Stimulated activated CD4-positive, alpha-beta T cell treated with anti-CD3 and anti-CD28 coated beads, Interleukin-12 subunit alpha, Interleukin-12 subunit beta, amount 100 ng/mL, for 48 hours (primary cell): ENCODE measurements around the gene MEF2A.
A peak's percentile ranks its signal among the peaks of the same experiment; 100 is the strongest.

Experiments used
- DNase-seq, 3 donors: peaks; one replicate each; pipeline ENCODE4 v3.0.0-alpha.2; 2020; ENCODE audit warnings: low read depth in 2 of 3, low spot score in 1 of 3

The MEF2A gene

DNA sequence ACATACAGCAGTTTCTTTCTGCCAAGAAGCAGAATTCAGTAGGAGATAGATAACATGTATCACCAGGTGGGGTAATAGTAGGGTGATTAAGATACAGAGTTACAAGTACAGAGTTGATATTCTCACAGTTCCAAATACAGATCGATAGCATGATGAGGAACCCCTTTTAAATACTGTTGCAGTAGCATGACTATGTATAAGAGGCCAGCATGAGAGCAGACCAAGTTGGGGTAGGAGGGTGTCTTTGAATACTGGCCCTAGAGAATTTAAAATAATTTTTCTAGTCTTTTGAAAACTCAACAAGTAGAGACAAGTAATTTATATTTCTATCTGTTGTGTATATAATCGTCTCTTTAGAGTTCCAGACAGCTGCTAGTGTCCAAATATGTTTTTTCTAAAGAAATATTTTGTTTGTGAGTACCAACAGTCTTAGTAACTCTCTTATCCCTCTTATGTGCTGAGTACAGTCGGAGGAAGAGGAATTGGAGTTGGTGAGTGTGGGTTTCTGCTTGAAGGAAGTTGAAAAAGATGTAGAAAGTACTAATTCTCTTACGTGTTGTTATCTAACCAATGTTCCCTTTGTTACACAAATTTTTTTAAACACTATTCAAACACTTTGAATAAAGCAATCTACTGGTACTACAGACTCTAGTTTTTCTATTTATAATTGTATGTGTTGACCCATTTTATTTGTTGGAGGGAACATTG, 137.3 kb downstream of the MEF2A start:
- DNase-seq, result no peak

DNA sequence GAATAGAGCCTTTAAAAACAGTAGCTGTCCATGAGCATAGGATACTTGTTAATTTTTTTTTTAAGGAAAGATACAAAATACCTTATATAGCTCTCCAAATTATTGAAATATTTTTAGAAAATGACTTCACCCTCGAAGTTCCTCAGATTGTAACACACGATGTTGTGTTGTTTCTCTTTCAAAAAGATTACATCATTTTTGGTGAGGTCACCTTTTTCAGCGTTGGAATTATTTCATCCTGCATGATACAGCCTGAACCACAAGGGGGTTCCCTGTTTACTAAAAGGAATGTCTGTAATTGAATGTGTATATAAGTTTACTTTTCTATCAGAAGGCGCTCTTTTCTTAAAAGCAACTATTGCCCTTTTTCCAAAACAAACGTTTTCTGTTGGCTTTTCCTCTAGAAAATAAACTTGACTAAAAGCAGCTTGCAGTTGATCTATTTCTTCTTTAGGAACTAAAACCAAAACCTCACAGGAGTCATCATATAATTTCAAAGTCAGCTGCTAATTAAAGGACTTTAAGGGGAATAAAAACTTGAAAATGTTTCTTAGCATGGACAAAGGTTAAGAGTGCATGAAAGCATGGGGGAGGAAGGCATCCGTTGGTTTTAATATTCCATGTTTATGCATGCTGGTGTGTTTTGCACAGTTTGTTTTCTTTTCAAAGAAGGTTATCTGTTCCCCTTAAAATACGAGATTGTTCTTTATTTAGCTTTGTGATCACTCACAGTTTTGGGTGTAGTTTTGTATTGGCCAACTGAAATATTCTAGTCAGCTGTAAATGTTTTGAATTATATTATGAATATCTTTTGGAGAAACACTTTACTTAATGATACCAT, 138.0 kb downstream of the MEF2A start:
- no peak for DNase-seq

DNA sequence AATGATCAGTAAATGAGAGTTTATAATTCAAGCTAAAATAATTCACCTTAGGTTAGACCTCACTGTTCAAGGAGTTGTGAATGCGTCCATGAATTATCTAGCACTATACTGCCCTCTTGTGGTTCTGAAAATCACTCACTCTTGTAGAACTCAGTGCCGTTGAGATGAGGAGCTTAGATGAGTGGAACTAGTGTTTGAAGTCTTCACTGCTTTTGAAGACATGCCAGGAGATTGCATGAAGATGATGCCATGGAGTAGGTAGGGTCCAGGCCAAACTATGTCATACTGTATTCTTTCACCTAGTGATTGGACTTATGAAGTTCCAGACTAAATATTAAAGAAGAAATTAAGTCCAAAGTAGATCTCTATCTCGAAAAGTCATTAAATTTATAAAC, 138.7 kb downstream of the MEF2A start:
- peak in 1 of 3 donors; percentile 65 for DNase-seq

DNA sequence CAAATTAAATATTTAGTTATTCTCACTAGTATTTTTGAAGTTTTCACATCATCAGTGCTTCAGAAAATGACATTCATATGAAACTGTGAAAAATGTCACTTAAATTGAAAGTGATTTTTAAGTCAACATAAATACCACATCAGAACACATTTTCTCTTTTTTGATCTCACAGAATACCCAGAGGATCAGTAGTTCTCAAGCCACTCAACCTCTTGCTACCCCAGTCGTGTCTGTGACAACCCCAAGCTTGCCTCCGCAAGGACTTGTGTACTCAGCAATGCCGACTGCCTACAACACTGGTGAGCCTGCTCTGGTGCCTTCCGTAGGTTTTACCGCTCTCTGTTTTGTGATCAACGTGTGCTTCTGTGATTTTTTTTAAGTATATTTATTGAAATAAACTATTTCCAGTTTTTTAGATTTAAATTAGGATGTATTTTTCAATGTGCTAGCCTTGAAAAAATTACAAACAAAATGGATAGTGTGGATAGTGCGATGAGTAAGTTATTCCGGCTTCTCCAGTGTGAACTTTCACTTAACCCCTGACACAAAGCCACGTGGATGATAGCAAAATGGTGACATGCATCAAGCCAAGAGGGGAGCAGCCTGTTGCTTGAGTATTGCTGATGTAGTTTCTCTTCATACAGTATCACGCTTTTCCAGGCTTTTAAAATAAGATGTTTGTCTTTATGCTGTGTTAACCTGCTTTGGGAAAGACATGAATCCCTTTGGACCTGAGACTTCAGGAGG, 140.9 kb downstream of the MEF2A start:
- peak in 2 of 3 donors; percentile 29 to 32 for DNase-seq

DNA sequence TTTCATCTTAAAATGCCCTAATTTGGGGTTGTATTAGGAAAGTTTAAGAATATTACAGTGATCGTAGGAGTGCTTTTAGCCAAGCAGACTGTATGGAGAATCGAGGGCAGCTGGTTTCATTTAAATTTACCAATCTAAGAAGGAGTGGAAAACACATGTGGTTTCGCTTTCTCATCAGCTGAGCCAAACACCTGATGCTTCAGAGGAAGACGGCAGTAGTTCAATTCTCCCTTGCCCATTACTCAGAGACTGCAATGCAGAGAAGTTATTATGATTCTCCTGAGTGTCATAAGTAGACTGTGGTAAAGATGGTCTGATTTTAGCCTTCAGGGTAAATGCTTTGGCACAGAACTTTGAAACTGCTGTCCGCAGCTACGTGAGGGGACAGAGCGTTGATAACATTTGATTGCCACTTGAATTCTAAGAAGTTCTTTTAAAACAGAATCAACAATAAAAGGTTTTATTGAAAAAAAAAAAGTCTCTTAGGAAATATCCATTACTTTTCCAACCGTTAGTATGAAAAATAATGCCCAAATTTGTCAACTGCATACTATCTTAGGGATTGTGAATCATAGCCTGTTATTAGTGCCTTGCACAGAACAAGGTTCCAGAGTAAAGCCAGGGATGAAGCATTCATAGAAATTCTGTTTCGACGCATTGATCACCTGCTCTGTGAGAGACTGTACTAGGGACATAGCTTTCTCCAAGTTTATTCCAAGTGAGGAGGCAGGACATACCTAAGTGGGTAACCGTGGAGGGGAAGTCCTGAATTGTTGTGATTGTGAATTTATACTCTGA, 141.9 kb downstream of the MEF2A start:
- peak in 1 of 3 donors; percentile 40 for DNase-seq

DNA sequence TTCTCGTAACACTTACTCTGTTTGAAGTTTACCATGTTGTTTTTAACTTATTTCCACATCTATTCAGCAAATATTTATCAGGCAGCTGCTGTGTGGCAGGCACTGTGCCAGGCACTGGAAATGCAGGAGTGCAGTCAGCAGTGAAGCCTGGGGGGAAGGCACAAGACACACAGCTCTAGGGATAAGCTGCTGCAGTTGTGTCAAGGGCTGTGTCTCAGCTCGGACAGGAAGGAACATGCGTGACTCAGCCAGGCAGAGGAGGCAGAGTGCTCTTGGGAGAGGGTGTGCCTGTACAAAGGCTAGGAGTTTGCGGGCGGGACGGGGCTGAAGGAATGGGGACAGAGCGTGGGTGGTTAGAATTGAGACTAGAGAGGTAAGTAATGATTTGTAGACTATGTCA, 142.8 kb downstream of the MEF2A start:
- no peak for DNase-seq

DNA sequence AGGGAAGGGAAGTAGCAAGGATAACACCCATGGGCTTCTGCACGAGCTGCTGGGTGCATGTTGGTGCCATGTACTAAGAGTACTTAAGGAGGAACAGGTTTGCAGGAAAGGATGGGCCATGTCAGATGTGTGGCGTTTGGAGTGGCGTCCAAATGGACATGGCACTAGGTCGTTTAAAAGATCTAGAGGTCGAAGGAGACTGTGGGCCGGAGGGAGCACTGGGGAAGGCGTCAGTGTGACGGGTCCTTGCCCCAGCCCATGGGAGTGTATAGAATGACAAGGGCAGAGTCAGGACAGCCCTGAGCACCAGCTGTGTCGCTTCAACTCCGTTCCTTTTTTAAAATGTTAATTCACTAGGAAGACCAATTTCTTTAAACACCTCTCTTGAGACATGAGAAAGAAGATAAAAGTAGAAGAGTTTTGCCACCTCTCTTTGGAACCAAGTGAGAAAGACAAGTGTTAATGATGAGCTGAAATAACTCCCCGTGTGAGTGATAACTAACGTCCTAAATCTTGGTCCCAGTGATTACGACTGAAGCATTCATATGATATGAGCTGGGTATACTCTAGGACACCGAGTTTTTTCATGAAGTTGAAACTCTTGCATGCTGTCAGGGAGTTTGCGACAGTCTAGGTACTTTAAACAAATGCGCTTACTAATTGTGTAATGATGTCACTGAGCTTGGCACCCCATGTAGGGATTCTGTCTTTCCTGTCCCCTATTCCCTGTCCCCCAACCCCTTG, 143.6 kb downstream of the MEF2A start:
- no peak for DNase-seq

DNA sequence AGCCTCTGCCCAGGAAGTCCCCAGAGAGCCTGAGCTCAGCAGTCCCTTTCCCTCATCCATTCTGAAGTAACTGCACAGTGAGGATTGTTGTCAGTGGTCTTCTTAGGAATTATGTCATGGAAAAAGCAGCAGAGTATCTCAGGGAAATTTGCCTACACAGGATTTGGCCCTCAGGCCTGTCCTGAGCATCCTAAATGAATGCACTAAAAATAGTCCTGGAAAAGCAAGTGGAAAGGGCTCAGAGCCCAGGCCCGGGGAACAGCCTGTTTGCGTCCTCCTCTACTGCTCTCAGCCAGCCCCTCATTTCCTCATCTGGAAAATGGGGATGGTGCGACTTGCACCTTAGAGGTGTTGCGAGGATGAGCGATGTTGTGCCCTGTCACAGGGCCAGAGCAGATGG, 145.8 kb downstream of the MEF2A start:
- no peak for DNase-seq

DNA sequence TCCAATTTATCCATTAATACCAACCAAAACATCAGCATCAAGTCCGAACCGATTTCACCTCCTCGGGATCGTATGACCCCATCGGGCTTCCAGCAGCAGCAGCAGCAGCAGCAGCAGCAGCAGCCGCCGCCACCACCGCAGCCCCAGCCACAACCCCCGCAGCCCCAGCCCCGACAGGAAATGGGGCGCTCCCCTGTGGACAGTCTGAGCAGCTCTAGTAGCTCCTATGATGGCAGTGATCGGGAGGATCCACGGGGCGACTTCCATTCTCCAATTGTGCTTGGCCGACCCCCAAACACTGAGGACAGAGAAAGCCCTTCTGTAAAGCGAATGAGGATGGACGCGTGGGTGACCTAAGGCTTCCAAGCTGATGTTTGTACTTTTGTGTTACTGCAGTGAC, 146.6 kb downstream of the MEF2A start:
- DNase-seq, result no peak

DNA sequence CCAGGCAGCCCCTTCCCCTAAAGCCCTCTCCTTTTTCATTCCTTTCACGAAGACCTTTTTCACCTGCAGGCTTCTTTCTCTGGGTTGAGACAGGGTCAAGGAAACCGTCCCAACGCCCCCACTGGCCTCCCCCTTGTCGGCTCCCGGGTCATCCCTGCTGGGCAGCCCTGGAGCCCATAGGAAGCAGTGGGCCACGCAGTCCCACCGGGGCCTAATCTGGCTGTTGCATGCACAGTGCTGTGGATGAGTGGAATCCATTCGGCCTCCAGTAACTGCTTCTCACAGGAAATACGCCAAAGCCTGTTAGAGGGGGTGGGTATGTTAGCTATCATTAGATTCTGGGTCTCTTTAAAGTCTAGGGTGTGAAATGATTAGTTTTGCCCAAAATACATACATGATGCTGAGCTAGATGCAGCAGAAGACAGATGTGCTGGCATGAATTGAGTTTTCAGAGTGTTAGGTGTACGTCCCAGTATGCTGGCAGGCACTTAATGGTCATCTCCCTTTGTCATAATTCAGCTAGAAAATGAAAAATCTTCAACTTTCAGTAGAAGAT, 150.8 kb downstream of the MEF2A start:
- DNase-seq, result no peak

DNA sequence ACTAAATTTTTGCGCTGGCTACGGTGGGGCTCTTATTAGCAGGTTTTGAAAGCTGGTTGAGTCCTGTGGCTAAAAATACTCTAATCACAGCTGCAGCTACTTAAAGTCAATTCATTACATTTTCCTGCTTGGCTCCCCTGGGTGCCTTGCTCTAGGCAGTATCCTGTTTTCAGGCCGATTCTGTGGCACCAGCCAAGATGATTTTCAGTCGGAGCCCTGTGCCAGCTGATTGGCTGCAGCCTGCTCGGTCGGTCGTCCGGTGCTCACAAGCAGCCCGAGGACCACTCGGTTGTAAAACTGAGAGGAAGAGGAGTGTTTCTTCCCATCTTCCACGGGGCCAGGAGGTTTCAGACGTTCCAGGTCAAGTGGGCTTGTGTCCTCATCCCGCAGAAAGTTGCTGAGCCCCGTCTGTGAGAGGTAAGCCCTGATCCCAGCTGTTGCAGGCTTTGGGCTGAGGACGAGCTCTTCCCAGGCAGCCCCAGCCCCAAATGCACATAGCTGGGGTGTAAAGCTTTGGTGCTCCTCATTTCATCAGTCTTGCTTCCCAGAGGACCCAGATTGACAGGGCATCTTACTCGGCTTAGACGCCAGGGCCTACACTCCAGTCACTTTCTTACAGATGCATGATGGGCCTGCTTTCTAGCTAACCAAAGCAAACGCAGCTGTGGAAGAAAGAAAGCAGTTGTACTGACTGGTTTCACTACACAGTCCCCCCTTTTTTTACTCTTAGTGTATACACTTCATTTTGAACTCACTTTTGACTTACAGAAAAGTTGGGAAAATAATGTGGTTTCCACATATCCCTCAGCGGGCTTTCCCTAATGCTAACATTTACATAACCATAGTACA, 151.6 kb downstream of the MEF2A start:
- no peak for DNase-seq

DNA sequence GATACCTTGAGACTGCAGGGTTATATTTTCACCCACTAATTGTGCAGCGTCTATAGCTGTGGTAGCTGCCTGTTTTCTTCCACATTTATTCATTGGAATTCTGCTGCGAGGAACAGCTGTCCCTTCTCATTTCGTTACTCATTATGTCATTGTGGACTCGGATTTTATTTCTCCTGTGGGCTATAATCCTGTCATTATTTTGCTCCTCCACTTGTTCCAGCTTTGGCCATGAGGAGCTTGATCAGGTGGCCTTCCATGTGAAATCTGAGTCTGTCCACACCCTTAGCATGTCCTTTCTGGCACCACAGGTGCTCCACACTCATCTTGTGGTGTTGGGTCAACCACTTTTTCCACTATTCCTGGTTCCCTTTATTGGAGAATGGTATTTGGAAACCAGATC, 152.6 kb downstream of the MEF2A start:
- DNase-seq, result no peak

DNA sequence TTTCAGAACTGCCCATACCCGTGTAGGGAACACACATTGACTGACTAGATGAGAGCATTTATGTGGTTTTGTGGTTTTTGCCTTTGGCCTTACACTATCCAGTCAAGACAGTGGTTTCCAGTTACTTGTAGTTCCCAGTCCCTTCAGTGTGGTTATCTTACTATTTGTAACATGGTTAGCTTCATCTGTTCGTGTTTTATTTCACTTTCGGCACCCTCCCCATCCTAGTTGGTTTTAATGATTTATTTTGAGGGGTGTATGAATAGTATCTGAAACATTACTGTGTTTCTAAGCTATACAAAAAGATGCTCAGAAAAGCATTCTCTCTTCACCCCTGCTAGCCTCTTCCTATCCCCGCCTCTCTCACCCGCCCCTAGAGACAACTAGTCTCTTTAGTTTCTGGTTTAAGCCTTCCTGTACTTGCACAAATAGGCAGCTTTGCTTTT, 153.3 kb downstream of the MEF2A start:
- DNase-seq, result no peak

DNA sequence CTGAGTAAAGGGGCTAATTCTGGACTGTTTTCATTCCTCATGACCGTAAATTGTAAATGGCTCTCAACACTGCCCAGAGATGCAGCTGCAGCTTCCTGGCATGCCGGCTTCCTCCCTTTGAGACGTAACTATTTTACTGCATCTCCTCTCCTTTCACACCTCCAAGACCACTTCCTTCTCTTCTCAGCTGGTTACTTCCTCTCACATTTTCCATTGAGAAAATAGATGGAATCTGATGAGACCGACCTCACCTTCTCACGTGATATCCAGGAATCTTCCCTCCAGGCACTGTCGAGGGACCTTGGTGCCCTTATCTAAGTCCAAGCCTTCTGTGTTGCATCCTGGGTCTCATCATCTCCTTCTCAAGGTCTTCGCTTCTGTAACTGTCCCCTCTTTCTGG, 154.7 kb downstream of the MEF2A start:
- no peak for DNase-seq

DNA sequence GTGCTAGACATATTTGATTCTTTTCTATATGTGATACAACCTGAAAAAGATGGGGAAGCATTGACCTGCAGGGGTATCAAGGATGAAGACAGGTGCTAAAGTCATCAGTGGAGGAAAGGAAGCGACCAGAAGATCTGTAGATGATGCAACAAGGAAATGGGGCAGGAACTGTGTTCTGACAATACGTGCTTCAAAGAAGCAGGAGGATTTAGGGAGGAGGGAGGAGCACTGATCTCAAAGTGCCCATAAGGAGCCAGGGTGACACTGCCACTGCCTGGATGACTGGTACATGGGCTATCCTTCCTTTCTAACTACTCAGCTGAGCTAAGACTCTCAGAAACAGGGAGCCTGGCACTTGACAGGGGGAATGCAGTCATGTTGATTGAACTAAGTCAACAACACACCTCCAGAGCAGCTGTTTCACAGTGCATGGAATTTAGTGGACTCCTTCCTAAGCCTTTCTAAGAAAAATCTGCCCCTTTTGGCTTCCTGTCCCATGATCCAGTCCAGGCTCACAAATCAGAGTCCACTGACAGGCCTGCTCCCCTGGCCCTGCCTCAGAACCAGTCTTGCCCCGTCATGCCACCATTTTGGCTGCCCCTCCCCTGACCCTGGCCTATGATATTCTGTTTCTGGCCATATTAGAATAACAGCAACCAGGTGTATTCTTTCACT, 155.5 kb downstream of the MEF2A start:
- DNase-seq, result no peak

DNA sequence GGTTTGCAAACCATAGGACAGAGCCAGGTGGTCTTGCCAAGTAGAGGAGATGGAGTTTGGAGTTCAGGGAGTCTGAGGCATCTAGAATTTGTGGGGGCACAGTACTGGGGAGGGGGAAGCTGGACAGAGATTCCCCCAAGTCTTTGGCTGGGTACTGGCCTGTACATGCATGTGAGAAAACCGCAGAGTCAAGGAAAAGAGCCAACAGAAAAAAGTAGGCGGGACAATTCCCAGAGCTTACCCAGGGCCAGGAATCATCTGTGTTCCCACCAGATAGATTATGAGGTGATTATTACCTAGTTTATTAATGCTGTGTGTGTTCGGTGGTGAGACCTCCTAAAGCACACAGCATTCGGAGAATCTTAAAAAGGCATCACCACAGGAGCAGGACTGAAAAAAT, 156.1 kb downstream of the MEF2A start:
- DNase-seq, result no peak

DNA sequence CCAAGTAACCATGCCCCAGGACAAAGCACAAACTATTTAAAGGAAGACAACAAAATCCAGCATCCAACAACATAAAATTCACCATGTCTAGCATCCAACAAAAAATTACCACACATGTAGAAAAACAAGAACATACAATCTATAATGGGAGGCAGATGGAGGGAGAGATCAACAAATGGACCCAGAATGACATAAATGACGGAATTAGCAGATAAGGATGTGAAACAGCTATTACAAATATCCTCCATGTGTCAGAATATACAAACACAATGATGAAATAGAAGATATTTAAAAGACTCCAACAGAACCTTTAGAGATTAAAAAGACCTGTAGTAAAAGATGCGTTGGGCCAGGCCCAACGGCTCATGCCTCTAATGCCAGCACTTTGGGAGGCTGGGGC, 156.6 kb downstream of the MEF2A start:
- DNase-seq, result no peak

DNA sequence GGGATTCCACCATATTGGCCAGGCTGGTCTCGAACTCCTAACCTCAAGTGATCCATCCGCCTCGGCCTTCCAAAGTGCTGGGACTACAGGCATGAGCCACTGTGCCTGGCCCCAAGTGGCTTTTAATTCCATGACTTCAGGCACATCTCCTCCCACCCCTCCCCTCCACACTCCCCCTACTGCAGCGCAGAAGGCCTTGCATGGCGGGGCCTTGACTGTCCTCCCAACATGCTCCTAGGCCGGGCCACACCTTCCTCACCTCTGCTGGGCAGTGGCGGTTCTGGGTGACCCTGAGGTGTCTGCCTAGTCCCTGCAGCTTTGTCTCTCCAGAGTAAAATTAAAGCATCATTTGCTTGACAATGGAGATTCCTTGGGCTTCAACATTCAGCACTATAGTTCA, 160.5 kb downstream of the MEF2A start:
- DNase-seq, result no peak

DNA sequence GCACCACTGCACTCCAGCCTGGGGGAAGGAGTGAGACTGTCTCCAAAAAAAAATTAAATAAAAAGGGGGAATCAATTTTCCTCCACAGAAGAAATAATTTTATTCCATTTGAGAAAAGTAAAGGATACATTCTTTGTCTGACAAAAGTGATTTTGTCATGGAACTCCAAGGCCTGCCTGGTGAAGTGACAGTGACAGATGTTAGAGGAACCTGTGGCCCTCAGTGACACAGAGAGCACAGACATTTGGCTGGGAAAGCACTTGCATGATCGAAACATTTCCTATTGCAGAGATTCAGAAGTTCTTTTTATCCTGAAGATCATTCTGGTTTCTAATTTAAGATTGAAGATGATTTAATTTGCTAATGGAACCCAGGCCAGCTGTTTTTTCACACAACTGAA, 161.5 kb downstream of the MEF2A start:
- no peak for DNase-seq
